Measurements from ENCODE around the gene TTBK2. TPM values are rescaled to one million over a fixed set of nuclear protein-coding genes. Genes with fewer than 3 reads are reported as not detected.

TTBK2 gene
- total and polyA plus RNA-seq, 12 donors = 3.8 to 46.6 (median 16.7) TPM

- 90 to 99% (median 97%) methylated on average over 4 to 14 of the region's 14 CpGs for WGBS, 4 donors
- Histone ChIP-seq H3K27me3 (no peaks in the 10 kb centered on the region), H3K36me3 (replicated peaks in 1 of 2) (peaks cover 0 to 86% of the 10 kb centered on the region in 2 donors), H3K4me3 (no peak overlapping the region), H3K9me3 (replicated peaks in 1 of 3) (no peaks in the 10 kb centered on the region), H3K27ac (no peak overlapping the region), H3K4me1 (replicated peaks in 1 of 2) (peaks cover under 1 to 15% of the 10 kb centered on the region in 2 donors)
- DNase-seq = no peak
- intact Hi-C loops (cut with DNase I) = loop anchor here in 1 of 2 donors (10.0 kb wide), 1 partner anchor 194 kb away; the partner anchor contains the start of gene TTBK2
- TF ChIP-seq POLR2A (IDR thresholded peaks at IDR 0.05) (no peak), CTCF (IDR thresholded peaks at IDR 0.05) (no peak)
Measured at GRCh38 chr15:42730536-42730935, 190.0 kb downstream of the TTBK2 start.

GRCh38 chr15:42730135-42730534 lies 190.4 kb downstream of the TTBK2 start:
- Histone ChIP-seq H3K4me1 (replicated peaks in 1 of 2) (peaks cover 0 to 11% of the 10 kb centered on the region in 2 donors), H3K36me3 (replicated peaks in 1 of 2) (peaks cover 0 to 90% of the 10 kb centered on the region in 2 donors), H3K27ac (no peak overlapping the region), H3K4me3 (no peak overlapping the region), H3K27me3 (no peaks in the 10 kb centered on the region), H3K9me3 (replicated peaks in 1 of 3) (no peaks in the 10 kb centered on the region)
- no peak for TF ChIP-seq POLR2A (IDR thresholded peaks at IDR 0.05)
- no peak for TF ChIP-seq CTCF (IDR thresholded peaks at IDR 0.05)
- DNase-seq = no peak
- 83 to 90% (median 87%) methylated on average over 7 to 8 of the region's 8 CpGs for WGBS, 4 donors
- intact Hi-C loops (cut with DNase I) = loop anchor here in 1 of 2 donors (10.0 kb wide), 1 partner anchor 195 kb away; the partner anchor contains the start of gene TTBK2

- no peak for DNase-seq
- Histone ChIP-seq H3K9me3 (replicated peaks in 1 of 3) (no peaks in the 10 kb centered on the region), H3K27me3 (no peaks in the 10 kb centered on the region), H3K4me1 (replicated peaks in 1 of 2) (peaks cover 0 to 4% of the 10 kb centered on the region in 2 donors), H3K27ac (no peak overlapping the region), H3K36me3 (replicated peaks in 1 of 2) (peaks cover 0 to 97% of the 10 kb centered on the region in 2 donors), H3K4me3 (no peak overlapping the region)
- intact Hi-C loops (cut with DNase I) = no loop called here
- 94 to 98% (median 96%) methylated on average over 5 to 7 of the region's 7 CpGs for WGBS, 4 donors
- TF ChIP-seq POLR2A (IDR thresholded peaks at IDR 0.05) = no peak
- no peak for TF ChIP-seq CTCF (IDR thresholded peaks at IDR 0.05)
Measured at GRCh38 chr15:42729409-42729808, 191.2 kb downstream of the TTBK2 start.

GRCh38 chr15:42728972-42729371 lies 191.6 kb downstream of the TTBK2 start:
- 88 to 95% (median 89%) methylated on average over 10 to 14 of the region's 14 CpGs for WGBS, 4 donors
- DNase-seq = no peak
- H3K27me3 ChIP-seq = no peaks in the 10 kb centered on the region
- no peaks in the 10 kb centered on the region for H3K4me1 ChIP-seq (replicated peaks in 1 of 2)
- H3K4me3 ChIP-seq = no peak overlapping the region
- intact Hi-C loops (cut with DNase I) = no loop called here
- peaks cover 0 to 100% of the 10 kb centered on the region in 2 donors for H3K36me3 ChIP-seq (replicated peaks in 1 of 2)
- H3K9me3 ChIP-seq (replicated peaks in 1 of 3) = no peaks in the 10 kb centered on the region
- H3K27ac ChIP-seq = no peak overlapping the region
- TF ChIP-seq POLR2A (IDR thresholded peaks at IDR 0.05) (no peak), CTCF (IDR thresholded peaks at IDR 0.05) (no peak)

Measured in adrenal gland (tissue), 12 donors.